H1 (cell line): Measurements from ENCODE around the gene ABCF3. TPM values are rescaled to one million over a fixed set of nuclear protein-coding genes. Genes with fewer than 3 reads are reported as not detected.

Source experiments
- ASH2L ChIP-seq: fragments of 200-600, 300-600 bp; sonication (generic); IDR thresholded peaks from one replicate; pipeline ENCODE4 v1.7.1; 2017; ENCODE audit warnings: low read length
- CBX8 ChIP-seq: fragments of 300-800, 300-1000 bp; sonication (generic); IDR thresholded peaks from 2 replicates; pipeline ENCODE4 v1.7.1; 2016; ENCODE audit warnings: low read depth, low read length, borderline replicate concordance
- CHD2 ChIP-seq: IDR thresholded peaks from 2 replicates; pipeline ENCODE4 v1.6.1; 2012; ENCODE audit warnings: low read length, improper control_type of control experiment
- CREB1 ChIP-seq: IDR thresholded peaks from 2 replicates; pipeline ENCODE4 v1.6.1; 2012; ENCODE audit warnings: inconsistent platforms
- CTBP2 ChIP-seq: IDR thresholded peaks from 2 replicates; pipeline ENCODE4 v1.7.0; 2011; ENCODE audit warnings: borderline replicate concordance, mild to moderate bottlenecking, moderate library complexity, mixed read lengths, low read length; ENCODE audit not compliant: insufficient read depth, insufficient read length
- EGR1 ChIP-seq: IDR thresholded peaks from 2 replicates; pipeline ENCODE4 v1.6.1; 2011; ENCODE audit warnings: low read depth, low read length, borderline replicate concordance
- EZH2 ChIP-seq: fragments of 200-600 bp; sonication (generic); IDR thresholded peaks from 2 replicates; pipeline ENCODE4 v1.7.1; 2012; ENCODE audit warnings: low read depth, mild to moderate bottlenecking, moderate library complexity, low read length, inconsistent platforms; ENCODE audit not compliant: severe bottlenecking
- FOSL1 ChIP-seq: IDR thresholded peaks from 2 replicates; pipeline ENCODE4 v1.6.1; 2011; ENCODE audit warnings: mild to moderate bottlenecking, low read depth, low read length, moderate library complexity; ENCODE audit not compliant: insufficient read depth
- GTF2F1 ChIP-seq: IDR thresholded peaks from 2 replicates; pipeline ENCODE4 v1.6.1; 2012; ENCODE audit warnings: low read depth, low read length, improper control_type of control experiment, borderline replicate concordance
- JUND ChIP-seq: IDR thresholded peaks from 2 replicates; pipeline ENCODE4 v1.6.1; 2011; ENCODE audit warnings: mild to moderate bottlenecking, improper control_type of control experiment, low read length
- KDM4A ChIP-seq: IDR thresholded peaks from one replicate; pipeline ENCODE4 v1.7.1; 2012; ENCODE audit warnings: low read depth, mild to moderate bottlenecking, moderate library complexity, low read length, inconsistent platforms; ENCODE audit not compliant: severe bottlenecking
- MAX ChIP-seq: IDR thresholded peaks from 2 replicates; pipeline ENCODE4 v1.6.1; 2012; ENCODE audit warnings: inconsistent platforms
- PHF8 ChIP-seq: fragments of 200-600 bp; sonication (generic); conservative IDR thresholded peaks from 2 replicates; pipeline ENCODE4 v1.7.1; 2012; ENCODE audit warnings: low read depth, mild to moderate bottlenecking, inconsistent platforms, low read length, moderate library complexity
- POU5F1 ChIP-seq: IDR thresholded peaks from 2 replicates; pipeline ENCODE4 v1.6.1; 2011; ENCODE audit warnings: low read depth, mild to moderate bottlenecking, low read length, moderate library complexity
- RAD21 ChIP-seq, 2 experiments: IDR thresholded peaks in 1 of 2; conservative IDR thresholded peaks in 1 of 2; 2 replicates each; pipeline ENCODE4 v1.6.1; 2011; ENCODE audit warnings: low read depth in 2 of 2, low read length in 2 of 2, improper control_type of control experiment in 1 of 2, inconsistent platforms in 1 of 2, mild to moderate bottlenecking in 1 of 2, moderate library complexity in 1 of 2
- RFX5 ChIP-seq: IDR thresholded peaks from 2 replicates; pipeline ENCODE4 v1.6.1; 2011; ENCODE audit warnings: low read depth, low read length, improper control_type of control experiment, borderline replicate concordance
- RNF2 ChIP-seq: fragments of 200-900, 300-1000 bp; sonication (generic); IDR thresholded peaks from 2 replicates; pipeline ENCODE4 v1.7.1; 2016; ENCODE audit warnings: borderline replicate concordance, low read depth, mild to moderate bottlenecking, antibody characterized with exemption, low read length; ENCODE audit not compliant: poor library complexity, severe bottlenecking; ENCODE audit errors: missing control alignments
- SIN3A ChIP-seq, 2 experiments: IDR thresholded peaks in 1 of 2; conservative IDR thresholded peaks in 1 of 2; 2 replicates each; pipeline ENCODE4 v1.6.1; 2011 to 2012; ENCODE audit warnings: low read length in 2 of 2, improper control_type of control experiment in 1 of 2, low read depth in 1 of 2, mild to moderate bottlenecking in 1 of 2
- SP2 ChIP-seq: IDR thresholded peaks from 2 replicates; pipeline ENCODE4 v1.6.1; 2012; ENCODE audit warnings: mild to moderate bottlenecking, low read length, inconsistent platforms
- SUZ12 ChIP-seq: fragments of 200-600 bp; sonication (generic); IDR thresholded peaks from 2 replicates; pipeline ENCODE4 v1.6.1; 2012; ENCODE audit warnings: mild to moderate bottlenecking, inconsistent platforms, low read length, moderate library complexity, mixed read lengths
- TAF7 ChIP-seq: optimal IDR thresholded peaks from 2 replicates; pipeline ENCODE3; 2011; ENCODE audit warnings: low read depth, mild to moderate bottlenecking, inconsistent platforms, low read length, moderate library complexity, borderline replicate concordance
- TEAD4 ChIP-seq: IDR thresholded peaks from 2 replicates; pipeline ENCODE4 v1.6.1; 2012; ENCODE audit warnings: low read depth, low read length, inconsistent platforms, mixed read lengths
- YY1 ChIP-seq: IDR thresholded peaks from 2 replicates; pipeline ENCODE4 v1.6.1; 2011; ENCODE audit warnings: low read depth, mild to moderate bottlenecking, low read length
- polyA plus RNA-seq, 7 experiments: library from polyadenylated mRNA; depleted of rRNA in 3 of 7; stranded (reverse) in 5 of 7; unstranded in 2 of 7; fragments of >200 nt in 5 of 7; fragments of 200-250 nt in 2 of 7; gene quantifications; 1 replicate in 5 of 7; 2 replicates in 1 of 7; 4 replicates in 1 of 7; pipeline versions ENCODE4 v1.2.1 to v1.2.3, GENCODE V29; 2011 to 2013; ENCODE audit warnings: missing spikeins in 2 of 7, mixed read lengths in 2 of 7
- total RNA-seq: library from RNA; stranded (reverse); fragmentation: NEBNext Ultra II Directional; extraction: Animal tissue kit (Norgen Biotek cat#: 25700); gene quantifications from 2 replicates; pipeline ENCODE4 v1.2.1, GENCODE V29; 2021

ABCF3 gene
- total and polyA plus RNA-seq, 2 of the 8 experiments (the other 6 are each of a cell fraction or from before 2014, with no cell fraction given) = 51.6 to 57.8 TPM

- TF ChIP-seq CTBP2 (no peak), SP2 (no peak), EGR1 (peak; percentile 99), YY1 (peak; percentile 88), RFX5 (no peak), CBX8 (no peak), RAD21 (IDR thresholded peaks at IDR 0.05 in 1 of 2, conservative IDR thresholded peaks at IDR 0.05 in 1 of 2; ENCODE audit: low read depth in 2 of 2, low read length in 2 of 2) (no peak), RNF2 (no peak), TAF7 (no peak), TEAD4 (peak; percentile 94), KDM4A (no peak), EZH2 (no peak), PHF8 (peak; percentile 77), CHD2 (no peak), CREB1 (no peak), SIN3A (conservative IDR thresholded peaks at IDR 0.05 in 1 of 2, IDR thresholded peaks at IDR 0.05 in 1 of 2; ENCODE audit: low read depth in 1 of 2, low read length in 2 of 2) (peak in 1 of 2 experiments; percentile 76; a peak in 1 of 4 replicates), SUZ12 (no peak), POU5F1 (no peak), JUND (no peak), FOSL1 (no peak), MAX (no peak; the same call in 1 of the 2 replicates), ASH2L (peak; percentile 58), GTF2F1 (no peak)
Measured at GRCh38 chr3:184174646-184175492, 11.1 kb upstream of the ABCF3 start, which contains the start of gene AP2M1 (continued).
